HG02642 (cell line): ENCODE measurements around the gene SYNE2.
"Not testable (repeated sequence)": the region's sequence is repeated elsewhere in the genome, so short reads cannot be mapped to it uniquely, and the experiment has no call there.

Experiments
- ATAC-seq: cut with Tn5 transposase; IDR thresholded peaks from one replicate; pipeline ENCODE4 v1.9.1; 2021; ENCODE audit warnings: mild to moderate bottlenecking; ENCODE audit not compliant: unreplicated experiment, poor library complexity

The SYNE2 gene

GRCh38 chr14:63852817-63853731 is at the start of gene SYNE2:
TSS of gene SYNE2 (plus strand) at chr14:63853004. CDS start at chr14:63909149, 56,145 bp downstream.
- ATAC-seq, result peak; percentile 87

- not testable (repeated sequence) for ATAC-seq
Observed at GRCh38 chr14:63803221-63803791, 49.5 kb upstream of the SYNE2 start.

- ATAC-seq, result not testable (repeated sequence)
Observed at GRCh38 chr14:63806064-63806463, 46.7 kb upstream of the SYNE2 start.

GRCh38 chr14:63811692-63812091 is 41.1 kb upstream of the SYNE2 start:
- not testable (repeated sequence) for ATAC-seq

GRCh38 chr14:63833728-63834127 is 19.1 kb upstream of the SYNE2 start:
- no peak for ATAC-seq

GRCh38 chr14:63840981-63841380 is 11.8 kb upstream of the SYNE2 start:
- ATAC-seq, result no peak

GRCh38 chr14:63843796-63844195 is 9.0 kb upstream of the SYNE2 start:
- ATAC-seq, result no peak

GRCh38 chr14:63848890-63849289 is 3.9 kb upstream of the SYNE2 start:
- no peak for ATAC-seq

- ATAC-seq, result peak; percentile 1
Observed at GRCh38 chr14:63852271-63852816, 460 bp upstream of the SYNE2 start.

GRCh38 chr14:63853831-63854293 is 1.1 kb downstream of the SYNE2 start:
- peak; percentile 35 for ATAC-seq

GRCh38 chr14:63854330-63854729 is 1.5 kb downstream of the SYNE2 start:
- no peak for ATAC-seq

GRCh38 chr14:63855281-63855680 is 2.5 kb downstream of the SYNE2 start:
- no peak for ATAC-seq

GRCh38 chr14:63857466-63858030 is 4.7 kb downstream of the SYNE2 start:
- no peak for ATAC-seq

- no peak for ATAC-seq
Observed at GRCh38 chr14:63860146-63860545, 7.3 kb downstream of the SYNE2 start.

- ATAC-seq, result no peak
Observed at GRCh38 chr14:63862163-63862562, 9.4 kb downstream of the SYNE2 start.

GRCh38 chr14:63863004-63863403 is 10.2 kb downstream of the SYNE2 start:
- no peak for ATAC-seq

GRCh38 chr14:63864775-63865174 is 12.0 kb downstream of the SYNE2 start:
- ATAC-seq, result peak; percentile 35

GRCh38 chr14:63867933-63868921 is 15.4 kb downstream of the SYNE2 start:
- ATAC-seq, result peak; percentile 41

- ATAC-seq, result peak; percentile 46
Observed at GRCh38 chr14:63869940-63870752, 17.3 kb downstream of the SYNE2 start.
